OCI-LY1 (cell line): Measurements from ENCODE around the gene CDKN2A.

ENCODE experiments used
- EZH2 ChIP-seq: fragments of 200-600 bp; sonication (generic), shearing (Covaris generic); IDR thresholded peaks from 2 replicates; pipeline ENCODE4 v1.8.0; 2017; ENCODE audit warnings: borderline replicate concordance, mixed run types, mild to moderate bottlenecking, antibody characterized with exemption, low read length, moderate library complexity, mixed read lengths
- TF ChIP-seq, protein P1 (sequence below): fragments of 200-600 bp; sonication (generic), shearing (Covaris generic); IDR thresholded peaks from 2 replicates; pipeline ENCODE4 v1.5.1; 2017; ENCODE audit warnings: mild to moderate bottlenecking, antibody characterized with exemption, low read length, moderate library complexity, mixed read lengths

DNA sequence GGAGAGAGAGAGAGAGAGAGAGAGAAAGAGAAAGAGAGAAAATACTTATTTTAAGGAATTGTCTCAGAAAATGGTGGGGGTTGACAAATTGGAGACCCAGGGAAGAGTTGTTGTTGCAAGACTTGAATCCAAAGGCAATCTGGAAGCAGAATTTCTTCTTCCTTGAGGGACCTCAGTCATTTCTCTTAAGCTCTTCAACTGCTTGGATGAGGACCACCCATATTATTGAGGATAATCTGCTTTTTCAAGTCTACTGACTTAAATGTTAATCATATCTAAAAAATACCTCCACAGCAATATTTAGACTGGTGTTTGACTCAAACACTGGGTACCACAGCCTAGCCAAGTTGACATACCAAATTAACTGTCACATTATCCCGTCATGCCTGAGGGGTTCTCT, 3.3 kb upstream of the CDKN2A start:
- TF ChIP-seq, protein P1, sequence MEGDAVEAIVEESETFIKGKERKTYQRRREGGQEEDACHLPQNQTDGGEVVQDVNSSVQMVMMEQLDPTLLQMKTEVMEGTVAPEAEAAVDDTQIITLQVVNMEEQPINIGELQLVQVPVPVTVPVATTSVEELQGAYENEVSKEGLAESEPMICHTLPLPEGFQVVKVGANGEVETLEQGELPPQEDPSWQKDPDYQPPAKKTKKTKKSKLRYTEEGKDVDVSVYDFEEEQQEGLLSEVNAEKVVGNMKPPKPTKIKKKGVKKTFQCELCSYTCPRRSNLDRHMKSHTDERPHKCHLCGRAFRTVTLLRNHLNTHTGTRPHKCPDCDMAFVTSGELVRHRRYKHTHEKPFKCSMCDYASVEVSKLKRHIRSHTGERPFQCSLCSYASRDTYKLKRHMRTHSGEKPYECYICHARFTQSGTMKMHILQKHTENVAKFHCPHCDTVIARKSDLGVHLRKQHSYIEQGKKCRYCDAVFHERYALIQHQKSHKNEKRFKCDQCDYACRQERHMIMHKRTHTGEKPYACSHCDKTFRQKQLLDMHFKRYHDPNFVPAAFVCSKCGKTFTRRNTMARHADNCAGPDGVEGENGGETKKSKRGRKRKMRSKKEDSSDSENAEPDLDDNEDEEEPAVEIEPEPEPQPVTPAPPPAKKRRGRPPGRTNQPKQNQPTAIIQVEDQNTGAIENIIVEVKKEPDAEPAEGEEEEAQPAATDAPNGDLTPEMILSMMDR: no peak
- TF ChIP-seq EZH2: no peak
